K562 (cell line): ENCODE data around the gene SLC39A11. TPM values are rescaled to one million over a fixed set of nuclear protein-coding genes. Genes with fewer than 3 reads are reported as not detected.

Experiments used
- ATAC-seq: fragments of 200-7000 bp; cut with Tn5 transposase; 3 replicates; pipeline ENCODE4 v1.9.1; 2020; ENCODE audit warnings: moderate library complexity
- BruUV-seq: library from RNA; stranded (reverse); fragments of 400-500 nt; replicated peaks from 2 replicates; lab custom pipeline; 2021; lab: Mats Ljungman, UMichigan
- CTCF ChIA-PET: fragments of 300-600 bp; formaldehyde crosslinking; extraction: SDS; loops from one replicate; lab custom pipeline; 2021; ENCODE audit warnings: low intra/inter-chr PET ratio; lab: Yijun Ruan, JAX
- POLR2A ChIA-PET: fragments of 300-600, 350-650 bp; sonication (Branson Sonifier 250); formaldehyde crosslinking; extraction: SDS; loops from one replicate; lab custom pipeline; 2021; ENCODE audit warnings: antibody characterized with exemption, inconsistent platforms; lab: Yijun Ruan, JAX
- DNase-seq, 4 experiments: peaks; one replicate each; pipeline versions ENCODE4 v3.0.0 to v3.0.0-alpha.2; 2011 to 2018; ENCODE audit warnings: low spot score in 3 of 4, mixed read lengths in 3 of 4; ENCODE audit errors: extremely low read depth in 1 of 4
- FAIRE-seq: peaks from 2 replicates; lab custom pipeline; 2011; peaks lifted over from hg19 to GRCh38; lab: Jason Lieb, UNC
- H2AFZ ChIP-seq: 2 replicates; pipeline ENCODE4 v1.6.0; 2011; ENCODE audit warnings: low read depth, low read length, control low read depth, inconsistent platforms
- H3K27ac ChIP-seq: fragments of 200-600 bp; 3 replicates; pipeline ENCODE4 v1.8.0; 2011; ENCODE audit warnings: low read depth, mild to moderate bottlenecking, control low read depth, inconsistent platforms, low read length, moderate library complexity, mixed read lengths; ENCODE audit errors: extremely low read depth
- H3K27me3 ChIP-seq, 2 experiments: fragments of 300-600 bp in 1 of 2; 2 replicates in 1 of 2; 3 replicates in 1 of 2; pipeline versions ENCODE4 v1.6.0 to v1.8.0; 2011; ENCODE audit warnings: inconsistent platforms in 2 of 2, low read length in 2 of 2, mild to moderate bottlenecking in 1 of 2, mixed read lengths in 1 of 2, moderate library complexity in 1 of 2; ENCODE audit not compliant: control insufficient read depth in 2 of 2, insufficient read depth in 2 of 2
- H3K36me3 ChIP-seq: fragments of 300-600 bp; 3 replicates; pipeline ENCODE4 v1.8.0; 2011; ENCODE audit warnings: mild to moderate bottlenecking, low read length, inconsistent platforms; ENCODE audit not compliant: control insufficient read depth, insufficient read depth
- H3K4me1 ChIP-seq, 2 experiments: fragments of 200-600 bp in 1 of 2; replicated peaks in 1 of 2; 2 replicates in 1 of 2; 3 replicates in 1 of 2; pipeline versions ENCODE4 v1.5.1 to v1.8.0; 2011; ENCODE audit warnings: inconsistent platforms in 2 of 2, low read length in 2 of 2, mild to moderate bottlenecking in 1 of 2, mixed read lengths in 1 of 2, moderate library complexity in 1 of 2; ENCODE audit not compliant: control insufficient read depth in 2 of 2, insufficient read depth in 2 of 2
- H3K4me2 ChIP-seq: 2 replicates; pipeline ENCODE4 v1.6.1; 2011; ENCODE audit warnings: low read length, control low read depth, inconsistent platforms, mixed read lengths; ENCODE audit not compliant: insufficient read depth
- H3K4me3 ChIP-seq: fragments of 200-600 bp; sonication (generic), shearing (Covaris generic); 2 replicates; pipeline ENCODE4 v1.5.1; 2016; ENCODE audit warnings: control low read depth, inconsistent platforms
- H3K79me2 ChIP-seq: fragments of 200-600 bp; 3 replicates; pipeline ENCODE4 v1.8.0; 2011; ENCODE audit warnings: low read length, inconsistent platforms; ENCODE audit not compliant: control insufficient read depth, insufficient read depth
- H3K9ac ChIP-seq, 2 experiments: 2 replicates each; pipeline versions ENCODE4 v1.6.0 to v1.6.1; 2011; ENCODE audit warnings: low read depth in 2 of 2, low read length in 2 of 2, control low read depth in 1 of 2, inconsistent platforms in 1 of 2, mild to moderate bottlenecking in 1 of 2, mixed read lengths in 1 of 2; ENCODE audit not compliant: insufficient read depth in 1 of 2
- H3K9me1 ChIP-seq: one replicate; pipeline ENCODE4 v1.6.0; 2011; ENCODE audit warnings: inconsistent platforms, mild to moderate bottlenecking, low read length, moderate library complexity; ENCODE audit not compliant: control insufficient read depth, insufficient read depth
- H3K9me3 ChIP-seq: replicated peaks from 2 replicates; pipeline ENCODE4 v1.5.1; 2011; ENCODE audit warnings: low read depth, low read length, inconsistent platforms; ENCODE audit not compliant: control insufficient read depth, insufficient read depth
- H4K20me1 ChIP-seq: replicated peaks from 2 replicates; pipeline ENCODE4 v1.6.1; 2011; ENCODE audit warnings: low read length, inconsistent platforms, mixed read lengths; ENCODE audit not compliant: control insufficient read depth, insufficient read depth
- C11orf30 ChIP-seq: fragments of 450-650 bp; IDR thresholded peaks from 2 replicates; pipeline ENCODE4 v1.6.1; 2016; ENCODE audit warnings: low read depth, mild to moderate bottlenecking
- CC2D1A ChIP-seq: fragments of 450-650 bp; IDR thresholded peaks from 2 replicates; pipeline ENCODE4 v1.6.1; 2017; ENCODE audit warnings: mild to moderate bottlenecking
- CGGBP1 ChIP-seq: fragments of 250-450 bp; sonication (Bioruptor Pico); IDR thresholded peaks from 2 replicates; pipeline ENCODE4 v1.9.0; 2021; ENCODE audit warnings: mild to moderate bottlenecking
- HDAC2 ChIP-seq: fragments of 450-650 bp; IDR thresholded peaks from 2 replicates; pipeline ENCODE4 v1.6.1; 2016; ENCODE audit warnings: mild to moderate bottlenecking
- HINFP ChIP-seq: fragments of 450-650 bp; conservative IDR thresholded peaks from 2 replicates; pipeline ENCODE4 v1.6.1; 2016; ENCODE audit warnings: missing genetic modification characterization, low read depth, mild to moderate bottlenecking, control low read depth, missing compliant biosample characterization
- MEF2D ChIP-seq: conservative IDR thresholded peaks from 2 replicates; pipeline ENCODE4 v1.6.1; 2016; ENCODE audit warnings: low read depth, missing genetic modification characterization, missing compliant biosample characterization
- WGBS: fragments of 100-300 bp; shearing (Covaris generic); methylation state at CpG from one replicate; pipeline ENCODE4 v1.1.6; 2016; ENCODE audit warnings: low coverage, mixed read lengths; ENCODE audit not compliant: insufficient coverage; ENCODE audit errors: missing lambda C conversion rate; 5-methylcytosine and 5-hydroxymethylcytosine counted together
- in situ Hi-C: fragments of 300-500 bp; cut with MboI; formaldehyde crosslinking; loops from 4 replicates; pipeline ENCODE4 v1.15.0; 2018; ENCODE audit warnings: inconsistent platforms, mixed read lengths
- intact Hi-C: fragments of 100-400 bp; cut with micrococcal nuclease; formaldehyde crosslinking; loops from 2 replicates; pipeline ENCODE4 v1.14.2; 2022
- polyA plus RNA-seq, 8 experiments: library from polyadenylated mRNA; depleted of rRNA in 4 of 8; stranded (reverse) in 5 of 8; unstranded in 3 of 8; fragments of >200 nt; fragmentation: Nextera tagmentation in 2 of 8; fragmentation: Illumina TruSeq in 1 of 8; extraction: Ambion mirVana in 2 of 8; extraction: Trizol in 1 of 8; gene quantifications; 2 replicates each; pipeline versions ENCODE4 v1.2.1 to v1.2.3, GENCODE V29; 2011 to 2014; ENCODE audit warnings: inconsistent platforms in 1 of 8, missing spikeins in 1 of 8
- total RNA-seq, 7 experiments: library from RNA; depleted of rRNA in 6 of 7; stranded (reverse); fragments of >200 nt in 6 of 7; fragmentation: Illumina TruSeq in 2 of 7; extraction: Trizol in 2 of 7; gene quantifications; 2 replicates each; pipeline versions ENCODE4 v1.2.1 to v1.2.3, GENCODE V29; 2011 to 2021; ENCODE audit warnings: low replicate concordance in 1 of 7

Gene SLC39A11
- total and polyA plus RNA-seq, 9 of the 15 experiments (the other 6 are each of a cell fraction or from before 2014, with no cell fraction given) = 10.5 to 26.4 (median 13.4) TPM

- Histone ChIP-seq H3K4me1 (peaks cover 8 to 21% of the 10 kb centered on the region in 2 experiments), H3K4me3 (no peak overlapping the region), H3K79me2 (no peaks in the 10 kb centered on the region), H3K4me2 (no peak overlapping the region), H3K36me3 (no peaks in the 10 kb centered on the region), H3K9me1 (no peaks in the 10 kb centered on the region), H2AFZ (no peak overlapping the region), H4K20me1 (no peaks in the 10 kb centered on the region), H3K27ac (no peak overlapping the region), H3K27me3 (no peaks in the 10 kb centered on the region), H3K9ac (no peak overlapping the region), H3K9me3 (no peaks in the 10 kb centered on the region)
- FAIRE-seq = no peak
- no peak for ATAC-seq
- 74% methylated on average over 2 of the region's 2 CpGs for WGBS
- TF ChIP-seq MEF2D (tag) = no peak
- no peak for TF ChIP-seq HDAC2
- TF ChIP-seq CGGBP1 (CRISPR knock-in tag) = no peak
- no peak for TF ChIP-seq CC2D1A
- CTCF ChIA-PET = no interaction called here
- intact Hi-C loops (no loop called here), in situ Hi-C loops (no loop called here)
- no peak for DNase-seq
- POLR2A ChIA-PET = interaction anchor here (0.9 to 1.0 kb wide), 3 partner anchors 11 to 54 kb away, joined by 4 read pairs; no protein-coding TSS in a partner anchor
- no TSS peak for BruUV-seq
Measured at GRCh38 chr17:72759301-72759700, 333.2 kb downstream of the SLC39A11 start.

- ATAC-seq (no peak), FAIRE-seq (no peak), DNase-seq (no peak)
- intact Hi-C loops (no loop called here), in situ Hi-C loops (no loop called here)
- Histone ChIP-seq H3K36me3 (no peaks in the 10 kb centered on the region), H3K27me3 (no peaks in the 10 kb centered on the region), H4K20me1 (no peaks in the 10 kb centered on the region), H3K9me1 (no peaks in the 10 kb centered on the region), H3K9ac (no peak overlapping the region), H2AFZ (no peak overlapping the region), H3K79me2 (no peaks in the 10 kb centered on the region), H3K4me2 (no peak overlapping the region), H3K4me1 (peaks cover 8 to 12% of the 10 kb centered on the region in 2 experiments), H3K9me3 (no peaks in the 10 kb centered on the region), H3K4me3 (no peak overlapping the region), H3K27ac (no peak overlapping the region)
- WGBS = 87% methylated on average over 3 of the region's 3 CpGs
- no TSS peak for BruUV-seq
- ChIA-PET POLR2A (interaction anchor here (0.6 kb wide), 1 partner anchor 52 kb away, joined by 3 read pairs; no protein-coding TSS in a partner anchor), CTCF (no interaction called here)
- TF ChIP-seq HINFP (no peak), C11orf30 (peak; percentile 36; the same call in 1 of the 2 replicates)
Measured at GRCh38 chr17:72756256-72756655, 336.2 kb downstream of the SLC39A11 start.
